ENCODE measurements around the gene FOXP4. TPM values are rescaled to one million over a fixed set of nuclear protein-coding genes. Genes with fewer than 3 reads are reported as not detected.

The FOXP4 gene
- total and polyA plus RNA-seq, 2 of the 13 experiments (the other 11 are each of a cell fraction or from before 2014, with no cell fraction given), result 11.0 to 12.4 TPM

DNA sequence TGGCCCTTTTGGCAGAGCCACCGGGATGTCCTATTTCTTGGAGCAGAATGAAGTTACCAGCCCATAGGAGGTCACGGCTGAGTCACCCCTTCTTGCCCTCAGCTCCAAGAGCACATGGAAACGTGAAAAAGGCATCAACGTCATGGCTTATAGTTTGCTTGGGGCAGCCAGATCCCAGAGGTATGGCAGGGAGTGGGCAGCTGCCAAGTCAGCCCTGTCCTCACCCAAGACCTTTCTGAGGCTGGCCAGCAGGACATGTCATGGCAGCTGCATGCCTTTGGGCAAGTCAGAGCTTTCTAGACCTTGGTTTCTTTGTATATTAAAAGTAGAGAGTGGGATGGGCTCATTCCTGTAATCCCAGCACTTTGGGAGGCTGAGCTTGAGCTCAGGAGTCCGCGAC, 83.9 kb downstream of the FOXP4 start (continued):
- TF ChIP-seq, protein P1, sequence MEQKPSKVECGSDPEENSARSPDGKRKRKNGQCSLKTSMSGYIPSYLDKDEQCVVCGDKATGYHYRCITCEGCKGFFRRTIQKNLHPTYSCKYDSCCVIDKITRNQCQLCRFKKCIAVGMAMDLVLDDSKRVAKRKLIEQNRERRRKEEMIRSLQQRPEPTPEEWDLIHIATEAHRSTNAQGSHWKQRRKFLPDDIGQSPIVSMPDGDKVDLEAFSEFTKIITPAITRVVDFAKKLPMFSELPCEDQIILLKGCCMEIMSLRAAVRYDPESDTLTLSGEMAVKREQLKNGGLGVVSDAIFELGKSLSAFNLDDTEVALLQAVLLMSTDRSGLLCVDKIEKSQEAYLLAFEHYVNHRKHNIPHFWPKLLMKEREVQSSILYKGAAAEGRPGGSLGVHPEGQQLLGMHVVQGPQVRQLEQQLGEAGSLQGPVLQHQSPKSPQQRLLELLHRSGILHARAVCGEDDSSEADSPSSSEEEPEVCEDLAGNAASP (CRISPR knock-in tag; IDR thresholded peaks at IDR 0.05; ENCODE audit: borderline replicate concordance), result no peak
- TF ChIP-seq HDAC1 (CRISPR knock-in tag; IDR thresholded peaks at IDR 0.05), result no peak
- TF ChIP-seq HNF4G (IDR thresholded peaks at IDR 0.05; ENCODE audit: borderline replicate concordance, low read depth, low read length), result no peak
- no peak for TF ChIP-seq HNF4G (CRISPR knock-in tag; IDR thresholded peaks at IDR 0.05; ENCODE audit: borderline replicate concordance, low read depth)
- TF ChIP-seq CCDC6 (CRISPR knock-in tag; IDR thresholded peaks at IDR 0.05), result no peak
- TF ChIP-seq TMF1 (CRISPR knock-in tag; IDR thresholded peaks at IDR 0.05; ENCODE audit: low read depth), result no peak
- no peak for TF ChIP-seq ZNF350 (CRISPR knock-in tag; IDR thresholded peaks at IDR 0.05; ENCODE audit: borderline replicate concordance, low read depth)
- no peak for TF ChIP-seq BHLHE40 (IDR thresholded peaks at IDR 0.05; ENCODE audit: low read length)
- TF ChIP-seq JUN (CRISPR knock-in tag; IDR thresholded peaks at IDR 0.05), result no peak
- TF ChIP-seq SRY (CRISPR knock-in tag; IDR thresholded peaks at IDR 0.05), result no peak
- no peak for TF ChIP-seq CBX2 (IDR thresholded peaks at IDR 0.05; ENCODE audit: low read depth, low read length)
- no peak for TF ChIP-seq CBX2 (CRISPR knock-in tag; IDR thresholded peaks at IDR 0.05; ENCODE audit: low read depth)
- no peak for TF ChIP-seq ZNF670 (CRISPR knock-in tag; IDR thresholded peaks at IDR 0.05; ENCODE audit: borderline replicate concordance)

DNA sequence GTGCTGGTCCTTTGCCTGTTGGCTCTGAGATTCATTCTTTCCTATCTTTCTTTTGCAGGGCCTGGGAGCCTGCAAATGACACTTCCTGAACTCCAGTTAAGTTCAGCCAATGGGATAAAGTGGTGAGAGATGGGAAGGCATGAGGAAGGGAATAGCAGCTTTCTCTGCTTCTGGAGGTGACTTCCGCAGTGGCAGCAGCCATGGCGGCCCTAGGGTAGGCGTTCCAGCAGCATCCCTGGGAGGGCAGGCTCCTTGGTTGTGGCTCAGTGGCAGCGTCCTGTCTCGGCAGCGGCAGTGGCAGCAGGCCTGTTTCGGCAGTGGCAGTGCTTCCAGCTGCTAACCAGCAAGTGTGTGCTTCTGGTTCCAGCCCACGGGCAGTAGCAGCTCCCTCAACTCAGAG, 84.8 kb downstream of the FOXP4 start:
- CTCF ChIA-PET (ENCODE audit: low intra/inter-chr PET ratio, low total read pairs), result no interaction called here
- no TSS peak for BruUV-seq (replicated peaks)
- intact Hi-C loops (cut with micrococcal nuclease; ENCODE audit: unreplicated experiment), result no loop called here
- TF ChIP-seq, protein P2, sequence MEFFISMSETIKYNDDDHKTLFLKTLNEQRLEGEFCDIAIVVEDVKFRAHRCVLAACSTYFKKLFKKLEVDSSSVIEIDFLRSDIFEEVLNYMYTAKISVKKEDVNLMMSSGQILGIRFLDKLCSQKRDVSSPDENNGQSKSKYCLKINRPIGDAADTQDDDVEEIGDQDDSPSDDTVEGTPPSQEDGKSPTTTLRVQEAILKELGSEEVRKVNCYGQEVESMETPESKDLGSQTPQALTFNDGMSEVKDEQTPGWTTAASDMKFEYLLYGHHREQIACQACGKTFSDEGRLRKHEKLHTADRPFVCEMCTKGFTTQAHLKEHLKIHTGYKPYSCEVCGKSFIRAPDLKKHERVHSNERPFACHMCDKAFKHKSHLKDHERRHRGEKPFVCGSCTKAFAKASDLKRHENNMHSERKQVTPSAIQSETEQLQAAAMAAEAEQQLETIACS (CRISPR knock-in tag; IDR thresholded peaks at IDR 0.05), result no peak
- TF ChIP-seq, protein P3, sequence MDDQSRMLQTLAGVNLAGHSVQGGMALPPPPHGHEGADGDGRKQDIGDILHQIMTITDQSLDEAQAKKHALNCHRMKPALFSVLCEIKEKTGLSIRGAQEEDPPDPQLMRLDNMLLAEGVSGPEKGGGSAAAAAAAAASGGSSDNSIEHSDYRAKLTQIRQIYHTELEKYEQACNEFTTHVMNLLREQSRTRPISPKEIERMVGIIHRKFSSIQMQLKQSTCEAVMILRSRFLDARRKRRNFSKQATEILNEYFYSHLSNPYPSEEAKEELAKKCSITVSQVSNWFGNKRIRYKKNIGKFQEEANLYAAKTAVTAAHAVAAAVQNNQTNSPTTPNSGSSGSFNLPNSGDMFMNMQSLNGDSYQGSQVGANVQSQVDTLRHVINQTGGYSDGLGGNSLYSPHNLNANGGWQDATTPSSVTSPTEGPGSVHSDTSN (CRISPR knock-in tag; IDR thresholded peaks at IDR 0.05; ENCODE audit: borderline replicate concordance), result no peak
- TF ChIP-seq ARID2 (CRISPR knock-in tag; IDR thresholded peaks at IDR 0.05; ENCODE audit: borderline replicate concordance), result no peak
- TF ChIP-seq SOX6 (IDR thresholded peaks at IDR 0.05), result no peak
- no peak for TF ChIP-seq SOX6 (CRISPR knock-in tag; IDR thresholded peaks at IDR 0.05)
- no peak for TF ChIP-seq ZNF383 (CRISPR knock-in tag; IDR thresholded peaks at IDR 0.05; ENCODE audit: borderline replicate concordance)
- TF ChIP-seq KDM3A (CRISPR knock-in tag; IDR thresholded peaks at IDR 0.05; ENCODE audit: low read depth), result no peak
- TF ChIP-seq XRCC5 (optimal IDR thresholded peaks at IDR 0.05; ENCODE audit: low read length), result no peak
- TF ChIP-seq ZFP36L1 (CRISPR knock-in tag; IDR thresholded peaks at IDR 0.05), result no peak
- no peak for TF ChIP-seq BHLHE40 (IDR thresholded peaks at IDR 0.05; ENCODE audit: low read length)
- TF ChIP-seq, protein P4, sequence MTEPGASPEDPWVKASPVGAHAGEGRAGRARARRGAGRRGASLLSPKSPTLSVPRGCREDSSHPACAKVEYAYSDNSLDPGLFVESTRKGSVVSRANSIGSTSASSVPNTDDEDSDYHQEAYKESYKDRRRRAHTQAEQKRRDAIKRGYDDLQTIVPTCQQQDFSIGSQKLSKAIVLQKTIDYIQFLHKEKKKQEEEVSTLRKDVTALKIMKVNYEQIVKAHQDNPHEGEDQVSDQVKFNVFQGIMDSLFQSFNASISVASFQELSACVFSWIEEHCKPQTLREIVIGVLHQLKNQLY (CRISPR knock-in tag; IDR thresholded peaks at IDR 0.05), result no peak

More for the DNA sequence above, 84.8 kb downstream of the FOXP4 start:
- in situ Hi-C loops (cut with HindIII; ENCODE audit: extremely low pct_ligation_motif_present, low pct_unique_long_range_greater_than_20kb), result no loop called here
- POLR2A ChIA-PET, result no interaction called here
- no peaks in the 10 kb centered on the region for H4K20me1 ChIP-seq (ENCODE audit: insufficient read depth, low read length)
- ATAC-seq, result no peak; the same call in 2 of the 3 replicates
- H3K79me2 ChIP-seq (ENCODE audit: insufficient read depth, low read length), result no peaks in the 10 kb centered on the region
- H2AFZ ChIP-seq (ENCODE audit: low read length), result no peak overlapping the region
- H3K4me3 ChIP-seq (replicated peaks in 1 of 3; ENCODE audit: insufficient read depth in 1 of 3, low read depth in 2 of 3, low read length in 3 of 3), result no peak overlapping the region
- no peak overlapping the region for H3K9ac ChIP-seq (ENCODE audit: insufficient read depth, low read depth, low read length)
- no peak for DNase-seq (ENCODE audit: low spot score)
- H3K27me3 ChIP-seq (ENCODE audit: control insufficient read depth in 1 of 2, insufficient read depth in 2 of 2, low read length in 2 of 2), result peaks cover 6 to 46% of the 10 kb centered on the region in 2 experiments; a peak in 4 of 5 replicates
- FAIRE-seq, result no peak
- no peaks in the 10 kb centered on the region for H3K4me1 ChIP-seq (ENCODE audit: insufficient read depth, low read length)
- no peaks in the 10 kb centered on the region for H3K36me3 ChIP-seq (replicated peaks in 1 of 2; ENCODE audit: control insufficient read depth in 1 of 2, insufficient read depth in 2 of 2, low read length in 2 of 2)
- no peak overlapping the region for H3K4me2 ChIP-seq (ENCODE audit: low read depth, low read length)
- WGBS (ENCODE audit: low lambda C conversion rate), result 58% methylated on average over 8 of the region's 8 CpGs
- H3K27ac ChIP-seq (ENCODE audit: extremely low read length, insufficient read depth, low read length), result no peak overlapping the region
- H3K9me3 ChIP-seq (ENCODE audit: low read length), result no peaks in the 10 kb centered on the region

Measured in HepG2 (cell line).